ENCODE measurements around the gene DZIP1L. TPM values are rescaled to one million over a fixed set of nuclear protein-coding genes. Genes with fewer than 3 reads are reported as not detected.

Gene DZIP1L
- total RNA-seq, 2 experiments from 2014 or later, result not detected

- Histone ChIP-seq H3K27ac (ENCODE audit: low read depth in 1 of 2, low read length in 2 of 2) (no peak overlapping the region), H3K36me3 (ENCODE audit: insufficient read depth, low read length) (no peaks in the 10 kb centered on the region), H3K4me1 (ENCODE audit: insufficient read depth, low read length) (no peaks in the 10 kb centered on the region), H3K27me3 (ENCODE audit: control insufficient read depth in 1 of 2, insufficient read depth in 2 of 2, low read length in 2 of 2) (no peaks in the 10 kb centered on the region), H3K9me3 (ENCODE audit: control insufficient read depth in 1 of 2, insufficient read depth in 1 of 2, low read length in 2 of 2) (no peaks in the 10 kb centered on the region), H3K4me3 (ENCODE audit: low read length) (no peak overlapping the region)
- no peak overlapping the region for H3K4me3 Mint-ChIP-seq
- ChIA-PET POLR2A (no interaction called here), CTCF (no interaction called here)
- no peaks in the 10 kb centered on the region for H3K4me1 Mint-ChIP-seq (ENCODE audit: low read depth)
- ATAC-seq (ENCODE audit: poor library complexity) (no peak), DNase-seq (no peak)
- H3K9me3 Mint-ChIP-seq, result no peaks in the 10 kb centered on the region
- H3K27ac Mint-ChIP-seq, result no peak overlapping the region
- H3K36me3 Mint-ChIP-seq (ENCODE audit: low read depth), result no peaks in the 10 kb centered on the region
- intact Hi-C loops (cut with DNase I, micrococcal nuclease), result loop anchor here in 1 of 2 experiments (5.0 kb wide), 1 partner anchor 850 kb away; no protein-coding TSS in a partner anchor
- H3K27me3 Mint-ChIP-seq, result peaks cover 8% of the 10 kb centered on the region
- no peak for TF ChIP-seq CTCF (IDR thresholded peaks at IDR 0.05)
These were observed 48.4 kb downstream of the DZIP1L start for GRCh38 chr3:138066972-138067371.

- H3K36me3 ChIP-seq (ENCODE audit: insufficient read depth, low read length), result no peaks in the 10 kb centered on the region
- H3K9me3 Mint-ChIP-seq, result no peaks in the 10 kb centered on the region
- POLR2A ChIA-PET, result no interaction called here
- intact Hi-C loops (cut with DNase I, micrococcal nuclease), result loop anchor here in 1 of 2 experiments (5.0 kb wide), 1 partner anchor 851 kb away; no protein-coding TSS in a partner anchor
- H3K4me1 ChIP-seq (ENCODE audit: insufficient read depth, low read length), result no peaks in the 10 kb centered on the region
- ATAC-seq (ENCODE audit: poor library complexity) (no peak), DNase-seq (no peak)
- H3K4me3 Mint-ChIP-seq, result no peak overlapping the region
- peaks cover 8% of the 10 kb centered on the region for H3K27me3 Mint-ChIP-seq
- H3K27me3 ChIP-seq (ENCODE audit: control insufficient read depth in 1 of 2, insufficient read depth in 2 of 2, low read length in 2 of 2), result no peaks in the 10 kb centered on the region
- no peak for TF ChIP-seq CTCF (IDR thresholded peaks at IDR 0.05)
- H3K4me3 ChIP-seq (ENCODE audit: low read length), result no peak overlapping the region
- CTCF ChIA-PET, result no interaction called here
- no peak overlapping the region for H3K27ac ChIP-seq (ENCODE audit: low read depth in 1 of 2, low read length in 2 of 2)
- no peak overlapping the region for H3K27ac Mint-ChIP-seq
- H3K9me3 ChIP-seq (ENCODE audit: control insufficient read depth in 1 of 2, insufficient read depth in 1 of 2, low read length in 2 of 2), result no peaks in the 10 kb centered on the region
- H3K4me1 Mint-ChIP-seq (ENCODE audit: low read depth), result no peaks in the 10 kb centered on the region
- no peaks in the 10 kb centered on the region for H3K36me3 Mint-ChIP-seq (ENCODE audit: low read depth)
These were observed 49.0 kb downstream of the DZIP1L start for GRCh38 chr3:138066383-138066782.

GRCh38 chr3:138065949-138066348, 49.5 kb downstream of the DZIP1L start:
- Histone ChIP-seq H3K27ac (ENCODE audit: low read depth in 1 of 2, low read length in 2 of 2) (no peak overlapping the region), H3K27me3 (ENCODE audit: control insufficient read depth in 1 of 2, insufficient read depth in 2 of 2, low read length in 2 of 2) (no peaks in the 10 kb centered on the region), H3K4me3 (ENCODE audit: low read length) (no peak overlapping the region), H3K36me3 (ENCODE audit: insufficient read depth, low read length) (no peaks in the 10 kb centered on the region), H3K9me3 (ENCODE audit: control insufficient read depth in 1 of 2, insufficient read depth in 1 of 2, low read length in 2 of 2) (no peaks in the 10 kb centered on the region), H3K4me1 (ENCODE audit: insufficient read depth, low read length) (no peaks in the 10 kb centered on the region)
- DNase-seq (no peak), ATAC-seq (ENCODE audit: poor library complexity) (no peak)
- peaks cover 8% of the 10 kb centered on the region for H3K27me3 Mint-ChIP-seq
- ChIA-PET CTCF (no interaction called here), POLR2A (no interaction called here)
- no peak overlapping the region for H3K27ac Mint-ChIP-seq
- intact Hi-C loops (cut with DNase I, micrococcal nuclease), result loop anchor here in 1 of 2 experiments (5.0 kb wide), 1 partner anchor 851 kb away; no protein-coding TSS in a partner anchor
- H3K4me3 Mint-ChIP-seq, result no peak overlapping the region
- no peaks in the 10 kb centered on the region for H3K4me1 Mint-ChIP-seq (ENCODE audit: low read depth)
- no peaks in the 10 kb centered on the region for H3K9me3 Mint-ChIP-seq
- TF ChIP-seq CTCF (IDR thresholded peaks at IDR 0.05), result no peak
- no peaks in the 10 kb centered on the region for H3K36me3 Mint-ChIP-seq (ENCODE audit: low read depth)

Data from CD4-positive, alpha-beta T cell (primary cell).